HEK293 (cell line): Measurements from ENCODE around the gene SYNGR4.

Experiments
- CTCF ChIA-PET: fragments of 350-600 bp; formaldehyde crosslinking; extraction: SDS; loops from one replicate; lab custom pipeline; 2021; ENCODE audit warnings: antibody characterized with exemption; lab: Yijun Ruan, JAX
- POLR2A ChIA-PET: fragments of 300-600 bp; formaldehyde crosslinking; extraction: SDS; loops from one replicate; lab custom pipeline; 2020; ENCODE audit warnings: antibody characterized with exemption, inconsistent platforms; lab: Yijun Ruan, JAX
- H3K27ac ChIP-seq: fragments of 200-500 bp; sonication (Bioruptor generic); 2 replicates; pipeline ENCODE4 v1.5.1; 2014; ENCODE audit warnings: low read depth, low read length, control low read depth, inconsistent platforms; ENCODE audit errors: extremely low read depth
- H3K36me3 ChIP-seq, 2 experiments: fragments of 200-500 bp in 1 of 2; sonication (Bioruptor generic) in 1 of 2; 1 replicate in 1 of 2; 2 replicates in 1 of 2; pipeline ENCODE4 v1.5.1; 2014 to 2017; ENCODE audit warnings: inconsistent platforms in 2 of 2, low read length in 2 of 2; ENCODE audit not compliant: control insufficient read depth in 2 of 2, insufficient read depth in 1 of 2
- H3K4me1 ChIP-seq: fragments of 200-500 bp; sonication (Bioruptor generic); 2 replicates; pipeline ENCODE4 v1.5.1; 2014; ENCODE audit warnings: mild to moderate bottlenecking, low read length, inconsistent platforms; ENCODE audit not compliant: control insufficient read depth, insufficient read depth
- H3K4me3 ChIP-seq: 2 replicates; pipeline ENCODE4 v1.5.1; 2011; ENCODE audit warnings: low read depth, mild to moderate bottlenecking, control low read depth, low read length, moderate library complexity
- H3K9me3 ChIP-seq: fragments of 200-500 bp; sonication (Bioruptor generic); 2 replicates; pipeline ENCODE4 v1.5.1; 2014; ENCODE audit warnings: low read depth, low read length, inconsistent platforms; ENCODE audit not compliant: control insufficient read depth, insufficient read depth
- HOXC10 ChIP-seq: sonication (generic); formaldehyde crosslinking; IDR thresholded peaks from 2 replicates; pipeline ENCODE4 v1.8.1; 2023; ENCODE audit warnings: mild to moderate bottlenecking, missing genetic modification reagents
- HOXD13 ChIP-seq: sonication (generic); formaldehyde crosslinking; IDR thresholded peaks from 2 replicates; pipeline ENCODE4 v1.8.0; 2022; ENCODE audit warnings: missing genetic modification reagents, borderline replicate concordance
- MEIS1 ChIP-seq: sonication (generic); formaldehyde crosslinking; IDR thresholded peaks from 2 replicates; pipeline ENCODE4 v1.8.1; 2022; ENCODE audit warnings: missing genetic modification reagents, mild to moderate bottlenecking, borderline replicate concordance
- PRDM6 ChIP-seq: fragments of 450-650 bp; formaldehyde crosslinking; IDR thresholded peaks from 2 replicates; pipeline ENCODE4 v1.5.1; 2017; ENCODE audit warnings: missing biosample characterization, missing genetic modification characterization
- YY1 ChIP-seq: fragments of 450-650 bp; formaldehyde crosslinking; IDR thresholded peaks from 2 replicates; pipeline ENCODE4 v1.5.1; 2018; ENCODE audit warnings: missing biosample characterization, missing genetic modification characterization
- ZBTB6 ChIP-seq: fragments of 450-650 bp; formaldehyde crosslinking; IDR thresholded peaks from 2 replicates; pipeline ENCODE4 v1.5.1; 2017; ENCODE audit warnings: missing biosample characterization, missing genetic modification characterization
- ZFP69B ChIP-seq: fragments of 450-650 bp; formaldehyde crosslinking; IDR thresholded peaks from 2 replicates; pipeline ENCODE4 v1.5.1; 2016; ENCODE audit warnings: missing biosample characterization, missing genetic modification characterization
- ZNF114 ChIP-seq: fragments of 450-650 bp; formaldehyde crosslinking; IDR thresholded peaks from 2 replicates; pipeline ENCODE4 v1.5.0; 2017; ENCODE audit warnings: missing biosample characterization, missing genetic modification characterization
- ZNF157 ChIP-seq: fragments of 450-650 bp; formaldehyde crosslinking; IDR thresholded peaks from 2 replicates; pipeline ENCODE4 v1.5.1; 2016; ENCODE audit warnings: missing biosample characterization, missing genetic modification characterization
- ZNF16 ChIP-seq: fragments of 450-650 bp; formaldehyde crosslinking; IDR thresholded peaks from 2 replicates; pipeline ENCODE4 v1.5.1; 2016; ENCODE audit warnings: low read depth, missing biosample characterization, missing genetic modification characterization
- ZNF174 ChIP-seq: fragments of 450-650 bp; formaldehyde crosslinking; IDR thresholded peaks from 2 replicates; pipeline ENCODE4 v1.5.0; 2017; ENCODE audit warnings: missing biosample characterization, mild to moderate bottlenecking, missing genetic modification characterization
- ZNF239 ChIP-seq: fragments of 450-650 bp; formaldehyde crosslinking; IDR thresholded peaks from 2 replicates; pipeline ENCODE4 v1.5.1; 2016; ENCODE audit warnings: missing biosample characterization, missing genetic modification characterization
- ZNF280C ChIP-seq: fragments of 450-650 bp; formaldehyde crosslinking; IDR thresholded peaks from 2 replicates; pipeline ENCODE4 v1.5.1; 2016; ENCODE audit warnings: missing biosample characterization, missing genetic modification characterization
- ZNF324 ChIP-seq: fragments of 450-650 bp; formaldehyde crosslinking; IDR thresholded peaks from 2 replicates; pipeline ENCODE4 v1.5.1; 2016; ENCODE audit warnings: missing biosample characterization, missing genetic modification characterization
- ZNF341 ChIP-seq: fragments of 450-650 bp; formaldehyde crosslinking; IDR thresholded peaks from 2 replicates; pipeline ENCODE4; 2016; ENCODE audit warnings: low read depth, missing biosample characterization, missing genetic modification characterization
- ZNF510 ChIP-seq: fragments of 450-650 bp; formaldehyde crosslinking; IDR thresholded peaks from 2 replicates; pipeline ENCODE4 v1.5.1; 2018; ENCODE audit warnings: mild to moderate bottlenecking, missing genetic modification characterization, missing biosample characterization; ENCODE audit not compliant: insufficient replicate concordance
- ZNF530 ChIP-seq: fragments of 450-650 bp; formaldehyde crosslinking; IDR thresholded peaks from 2 replicates; pipeline ENCODE4 v1.5.1; 2016; ENCODE audit warnings: low read depth, missing biosample characterization, missing genetic modification characterization
- ZNF549 ChIP-seq: fragments of 450-650 bp; IDR thresholded peaks from 2 replicates; pipeline ENCODE4 v1.5.1; 2018; ENCODE audit warnings: missing biosample characterization, missing genetic modification characterization, mild to moderate bottlenecking, inconsistent platforms, moderate library complexity
- ZNF639 ChIP-seq: fragments of 450-650 bp; formaldehyde crosslinking; IDR thresholded peaks from 2 replicates; pipeline ENCODE4 v1.5.1; 2016; ENCODE audit warnings: missing biosample characterization, missing genetic modification characterization
- ZNF677 ChIP-seq: fragments of 450-650 bp; IDR thresholded peaks from 2 replicates; pipeline ENCODE4 v1.5.0; 2018; ENCODE audit warnings: missing biosample characterization, mild to moderate bottlenecking, missing genetic modification characterization, moderate library complexity
- ZNF777 ChIP-seq: fragments of 450-650 bp; formaldehyde crosslinking; IDR thresholded peaks from 2 replicates; pipeline ENCODE4 v1.5.1; 2017; ENCODE audit warnings: missing biosample characterization, missing genetic modification characterization, borderline replicate concordance
- ZNF785 ChIP-seq: fragments of 450-650 bp; formaldehyde crosslinking; IDR thresholded peaks from 2 replicates; pipeline ENCODE4 v1.5.1; 2016; ENCODE audit warnings: missing biosample characterization, missing genetic modification characterization
- ZNF843 ChIP-seq: fragments of 450-650 bp; formaldehyde crosslinking; IDR thresholded peaks from 2 replicates; pipeline ENCODE4 v1.5.1; 2016; ENCODE audit warnings: missing biosample characterization, missing genetic modification characterization

The SYNGR4 gene

GRCh38 chr19:48333467-48334384 is 30.4 kb upstream of the SYNGR4 start (continued):
- TF ChIP-seq ZNF341 (tag by site-specific recombination) (peak; percentile 48), HOXC10 (no peak), ZNF843 (tag by site-specific recombination) (no peak), ZNF785 (tag by site-specific recombination) (no peak)

GRCh38 chr19:48338253-48338755 is 25.9 kb upstream of the SYNGR4 start:
- CTCF ChIA-PET: interaction anchor here (0.6 to 1.7 kb wide), 6 partner anchors 12 to 401 kb away, joined by 3 to 8 read pairs (median 3); a partner anchor contains a TSS
- no peak overlapping the region for H3K4me3 ChIP-seq
- H3K36me3 ChIP-seq: no peaks in the 10 kb centered on the region; a peak in 1 of 3 replicates
- H3K9me3 ChIP-seq: no peaks in the 10 kb centered on the region
- H3K27ac ChIP-seq: no peak overlapping the region
- POLR2A ChIA-PET: no interaction called here
- TF ChIP-seq ZNF16 (tag by site-specific recombination): peak; percentile 61
- TF ChIP-seq ZNF677 (tag by site-specific recombination): no peak
- peaks cover 4% of the 10 kb centered on the region for H3K4me1 ChIP-seq

GRCh38 chr19:48338802-48339503 is 25.2 kb upstream of the SYNGR4 start:
- POLR2A ChIA-PET: interaction anchor here (0.6 kb wide), 1 partner anchor 71 kb away, joined by 3 read pairs; no protein-coding TSS in a partner anchor
- Histone ChIP-seq H3K9me3 (no peaks in the 10 kb centered on the region), H3K36me3 (no peaks in the 10 kb centered on the region; a peak in 1 of 3 replicates), H3K27ac (no peak overlapping the region), H3K4me3 (no peak overlapping the region), H3K4me1 (no peaks in the 10 kb centered on the region)
- no peak for TF ChIP-seq ZNF510 (tag by site-specific recombination)
- no peak for TF ChIP-seq MEIS1 (CRISPR knock-in tag)
- no peak for TF ChIP-seq ZFP69B
- no peak for TF ChIP-seq ZNF777 (tag by site-specific recombination)
- TF ChIP-seq ZNF239: no peak
- no peak for TF ChIP-seq ZNF549 (tag by site-specific recombination)
- no peak for TF ChIP-seq HOXD13 (CRISPR knock-in tag)
- TF ChIP-seq ZNF157 (tag by site-specific recombination): no peak
- TF ChIP-seq ZNF114 (tag by site-specific recombination): no peak
- no peak for TF ChIP-seq YY1 (tag by site-specific recombination)
- TF ChIP-seq PRDM6 (tag by site-specific recombination): no peak
- TF ChIP-seq ZBTB6 (tag by site-specific recombination): no peak
- no peak for TF ChIP-seq ZNF174
- TF ChIP-seq ZNF843 (tag by site-specific recombination): no peak
- TF ChIP-seq ZNF530 (tag by site-specific recombination): no peak
- TF ChIP-seq ZNF639 (tag by site-specific recombination): no peak
- TF ChIP-seq ZNF280C (tag by site-specific recombination): no peak
- TF ChIP-seq ZNF324 (tag by site-specific recombination): no peak
- CTCF ChIA-PET: interaction anchor here (0.6 to 1.1 kb wide), 3 partner anchors 12 to 401 kb away, joined by 3 read pairs; no protein-coding TSS in a partner anchor
